ENCODE measurements around the gene FUOM.

- TF ChIP-seq ELK1 (IDR thresholded peaks at IDR 0.05; ENCODE audit: borderline replicate concordance, low read depth, low read length) (no peak), USF2 (IDR thresholded peaks at IDR 0.05; ENCODE audit: low read depth, low read length) (no peak), CTCF (conservative IDR thresholded peaks at IDR 0.05; ENCODE audit: low read depth, low read length) (no peak), RCOR1 (IDR thresholded peaks at IDR 0.05; ENCODE audit: insufficient replicate concordance, low read length) (no peak), RAD21 (IDR thresholded peaks at IDR 0.05; ENCODE audit: low read length) (no peak), POLR2A (IDR thresholded peaks at IDR 0.05; ENCODE audit: low read depth, low read length) (no peak), MXI1 (IDR thresholded peaks at IDR 0.05; ENCODE audit: borderline replicate concordance, low read depth, low read length) (no peak), MAZ (IDR thresholded peaks at IDR 0.05; ENCODE audit: borderline replicate concordance, low read depth, low read length) (no peak), CEBPB (IDR thresholded peaks at IDR 0.05; ENCODE audit: low read depth, low read length) (no peak)
Observed at GRCh38 chr10:133383551-133383950, 25.7 kb upstream of the FUOM start.
